OCI-LY1 (cell line): ENCODE data around the gene CLBA1.

Experiments used
- EZH2 ChIP-seq: fragments of 200-600 bp; sonication (generic), shearing (Covaris generic); IDR thresholded peaks from 2 replicates; pipeline ENCODE4 v1.8.0; 2017; ENCODE audit warnings: borderline replicate concordance, mixed run types, mild to moderate bottlenecking, antibody characterized with exemption, low read length, moderate library complexity, mixed read lengths
- TF ChIP-seq, protein P1 (sequence below): fragments of 200-600 bp; sonication (generic), shearing (Covaris generic); IDR thresholded peaks from 2 replicates; pipeline ENCODE4 v1.5.1; 2017; ENCODE audit warnings: mild to moderate bottlenecking, antibody characterized with exemption, low read length, moderate library complexity, mixed read lengths

DNA sequence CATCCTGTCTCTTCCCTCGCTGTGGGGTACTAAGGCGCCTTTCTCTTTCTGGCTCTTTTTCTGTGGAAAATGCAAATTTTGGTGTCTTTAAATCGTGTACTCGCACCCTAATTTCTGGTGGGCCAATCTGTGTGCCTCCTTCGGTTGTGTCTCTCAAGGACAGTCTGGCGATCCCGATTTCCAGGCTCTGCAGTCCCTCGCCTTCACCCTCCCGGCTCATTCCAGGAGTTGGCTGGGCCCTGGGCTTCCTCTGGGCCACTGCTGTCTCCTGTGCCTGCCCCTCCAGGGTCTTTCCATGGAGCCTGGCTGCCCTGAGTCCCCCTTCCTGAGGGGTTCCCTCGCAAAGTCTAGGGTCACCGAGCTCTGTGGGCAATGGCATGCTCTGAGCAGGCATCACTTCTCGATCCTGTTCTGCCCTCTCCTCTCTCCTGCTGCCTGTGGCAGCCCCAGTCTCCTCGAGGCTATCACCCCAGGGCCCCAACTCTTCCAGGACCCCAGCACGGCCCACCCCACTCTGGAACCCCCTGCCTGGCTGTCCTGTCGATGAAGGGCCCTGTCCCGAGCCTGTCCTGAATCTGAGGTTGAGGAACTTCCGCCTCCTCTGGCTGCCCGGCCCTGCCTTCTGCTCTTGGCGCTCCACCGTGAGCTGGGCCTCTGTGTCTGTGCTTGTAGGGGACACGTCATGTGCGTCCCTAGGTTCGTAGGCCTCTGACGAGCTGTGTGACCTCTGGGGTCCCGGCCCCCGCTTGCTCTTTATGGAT, 31.5 kb upstream of the CLBA1 start:
- TF ChIP-seq, protein P1, sequence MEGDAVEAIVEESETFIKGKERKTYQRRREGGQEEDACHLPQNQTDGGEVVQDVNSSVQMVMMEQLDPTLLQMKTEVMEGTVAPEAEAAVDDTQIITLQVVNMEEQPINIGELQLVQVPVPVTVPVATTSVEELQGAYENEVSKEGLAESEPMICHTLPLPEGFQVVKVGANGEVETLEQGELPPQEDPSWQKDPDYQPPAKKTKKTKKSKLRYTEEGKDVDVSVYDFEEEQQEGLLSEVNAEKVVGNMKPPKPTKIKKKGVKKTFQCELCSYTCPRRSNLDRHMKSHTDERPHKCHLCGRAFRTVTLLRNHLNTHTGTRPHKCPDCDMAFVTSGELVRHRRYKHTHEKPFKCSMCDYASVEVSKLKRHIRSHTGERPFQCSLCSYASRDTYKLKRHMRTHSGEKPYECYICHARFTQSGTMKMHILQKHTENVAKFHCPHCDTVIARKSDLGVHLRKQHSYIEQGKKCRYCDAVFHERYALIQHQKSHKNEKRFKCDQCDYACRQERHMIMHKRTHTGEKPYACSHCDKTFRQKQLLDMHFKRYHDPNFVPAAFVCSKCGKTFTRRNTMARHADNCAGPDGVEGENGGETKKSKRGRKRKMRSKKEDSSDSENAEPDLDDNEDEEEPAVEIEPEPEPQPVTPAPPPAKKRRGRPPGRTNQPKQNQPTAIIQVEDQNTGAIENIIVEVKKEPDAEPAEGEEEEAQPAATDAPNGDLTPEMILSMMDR: no peak
- no peak for TF ChIP-seq EZH2
